Heart left ventricle (tissue), 16 donors: ENCODE measurements around the gene LSAMP. TPM values are rescaled to one million over a fixed set of nuclear protein-coding genes. Genes with fewer than 3 reads are reported as not detected.

Source experiments
- ATAC-seq, 4 donors: fragments of 200-7000 bp; cut with Tn5 transposase; one replicate each; pipeline ENCODE4 v1.9.1; 2020 to 2022; ENCODE audit warnings: moderate library complexity in 4 of 4, mild to moderate bottlenecking in 3 of 4, moderate number of reproducible peaks in 1 of 4
- DNase-seq, 5 donors: peaks; one replicate each; pipeline ENCODE4 v3.0.0-alpha.2; 2020
- H3K27ac ChIP-seq, 12 donors: fragments of 200-600 bp; sonication (generic) in 4 of 12; one replicate each; pipeline versions ENCODE4 v1.5.0 to v1.8.0; 2016 to 2022; ENCODE audit warnings: mild to moderate bottlenecking in 2 of 12
- H3K27me3 ChIP-seq, 9 donors: fragments of 200-600 bp; sonication (generic) in 2 of 9; one replicate each; pipeline versions ENCODE4 v1.5.1 to v1.8.0; 2016 to 2022; ENCODE audit warnings: mild to moderate bottlenecking in 3 of 9
- H3K36me3 ChIP-seq, 9 donors: fragments of 200-600 bp; sonication (generic) in 2 of 9; one replicate each; pipeline versions ENCODE4 v1.5.0 to v1.8.0; 2018 to 2022; ENCODE audit warnings: mild to moderate bottlenecking in 2 of 9
- H3K4me1 ChIP-seq, 12 donors: fragments of 200-600 bp; sonication (generic) in 4 of 12; one replicate each; pipeline versions ENCODE4 v1.5.0 to v1.8.0; 2016 to 2022; ENCODE audit warnings: mild to moderate bottlenecking in 3 of 12
- H3K4me3 ChIP-seq, 12 donors: fragments of 200-600 bp; sonication (generic) in 4 of 12; one replicate each; pipeline versions ENCODE4 v1.5.0 to v1.8.0; 2017 to 2022; ENCODE audit warnings: mild to moderate bottlenecking in 9 of 12, moderate library complexity in 4 of 12
- H3K9me3 ChIP-seq, 12 donors: fragments of 200-600 bp; sonication (generic) in 4 of 12; one replicate each; pipeline versions ENCODE4 v1.5.0 to v1.8.0; 2016 to 2022; ENCODE audit warnings: mild to moderate bottlenecking in 1 of 12
- CTCF ChIP-seq, 12 donors: fragments of 200-600 bp; sonication (generic) in 4 of 12; IDR thresholded peaks; one replicate each; pipeline versions ENCODE4 v1.5.0 to v1.8.0; 2018 to 2022; ENCODE audit warnings: antibody characterized with exemption in 12 of 12, mild to moderate bottlenecking in 5 of 12
- POLR2A ChIP-seq, 2 donors: fragments of 450-650 bp; IDR thresholded peaks; one replicate each; pipeline ENCODE4 v1.6.1; 2017; ENCODE audit warnings: antibody characterized with exemption in 2 of 2, mild to moderate bottlenecking in 2 of 2, moderate library complexity in 2 of 2
- WGBS, 4 donors: extraction: QIAGEN DNeasy Blood & Tissue Kit in 2 of 4; methylation state at CpG; one replicate each; pipeline versions ENCODE4 v1.1.5 to v1.1.7; 2013 to 2018; 5-methylcytosine and 5-hydroxymethylcytosine counted together
- intact Hi-C, 10 donors: fragments of 100-400 bp; cut with DNase I; formaldehyde crosslinking; loops; one replicate each; pipeline versions ENCODE4 v1.11.1 to v1.14.2; 2022
- polyA plus RNA-seq, 2 donors: library from polyadenylated mRNA; stranded (reverse); fragments of 200-250 nt; gene quantifications; one replicate each; pipeline ENCODE4 v1.2.3, GENCODE V29; 2013
- total RNA-seq, 9 donors: library from RNA; depleted of rRNA in 2 of 9; stranded (reverse); fragments of >200 nt in 2 of 9; fragmentation: NEBNext Ultra II Directional in 3 of 9; extraction: Animal tissue kit (Norgen Biotek cat#: 25700) in 3 of 9; gene quantifications; one replicate each; pipeline versions ENCODE4 v1.1.0 to v1.2.4, GENCODE V29; 2016 to 2023
- donor health status: ischemic (EF 13 %, LVEDD 7.1; RV severe dilation, severe dysfunction).
- donor health status: healthy with polysubstance abuse.
- donor health status: DM: no; HTN: yes; CAD: no.
- donor health status: DM: no; HTN: no; CAD: no.
- donor health status: ischemic (EF 25% LVEDD 6.9; RV normal size, moderate dysfunction).
- donor health status: ischemic (EF 25% LVEDD 5.7; RV mildly dilated, moderate dysfunction).
- donor health status: healthy.
- donor health status: DM: yes; HTN: yes; CAD: no.
- donor health status: ischemic (EF 35%, LVEDD 5.7; RV mildly dilated, moderate dysfunction).
- donor health status: nonischemic (EF 11% LVEDD 7.7; RV severe dilation, severe dysfunction).
- donor health status: DM: yes; HTN: yes; CAD: no.
- donor health status: PGD.
- donor health status: ischemic (EF 29% LVEDD 5.4; RV normal size, mild dysfunction).
- donor health status: nonischemic (EF 23%, LVEDD 6.1; RV moderate dilation, normal function).

The LSAMP gene
- total and polyA plus RNA-seq, 11 donors = 1.6 to 52.3 (median 7.2) TPM

- WGBS, 4 donors = 75 to 79% (median 77%) methylated on average over 2 of the region's 2 CpGs
- no peaks in the 10 kb centered on the region for H3K9me3 ChIP-seq
- intact Hi-C loops = no loop called here
- no peak for ATAC-seq
- no peaks in the 10 kb centered on the region for H3K27me3 ChIP-seq
- no peak for TF ChIP-seq POLR2A (IDR thresholded peaks at IDR 0.05)
- no peak for TF ChIP-seq CTCF (IDR thresholded peaks at IDR 0.05)
- DNase-seq = no peak
- no peaks in the 10 kb centered on the region for H3K4me1 ChIP-seq
- H3K4me3 ChIP-seq = no peak overlapping the region
- no peak overlapping the region for H3K27ac ChIP-seq
- no peaks in the 10 kb centered on the region for H3K36me3 ChIP-seq
These were observed 317.8 kb downstream of the LSAMP start for GRCh38 chr3:116127464-116127863.

GRCh38 chr3:116124166-116124565 is 321.1 kb downstream of the LSAMP start:
- no peaks in the 10 kb centered on the region for H3K27me3 ChIP-seq
- TF ChIP-seq CTCF (IDR thresholded peaks at IDR 0.05) (no peak), POLR2A (IDR thresholded peaks at IDR 0.05) (no peak)
- intact Hi-C loops = no loop called here
- no peaks in the 10 kb centered on the region for H3K4me1 ChIP-seq
- ATAC-seq (no peak), DNase-seq (no peak)
- no peak overlapping the region for H3K27ac ChIP-seq
- H3K4me3 ChIP-seq = no peak overlapping the region
- H3K36me3 ChIP-seq = no peaks in the 10 kb centered on the region
- no peaks in the 10 kb centered on the region for H3K9me3 ChIP-seq

- ATAC-seq = no peak
These were observed 326.7 kb downstream of the LSAMP start for GRCh38 chr3:116118475-116119169.

DNA sequence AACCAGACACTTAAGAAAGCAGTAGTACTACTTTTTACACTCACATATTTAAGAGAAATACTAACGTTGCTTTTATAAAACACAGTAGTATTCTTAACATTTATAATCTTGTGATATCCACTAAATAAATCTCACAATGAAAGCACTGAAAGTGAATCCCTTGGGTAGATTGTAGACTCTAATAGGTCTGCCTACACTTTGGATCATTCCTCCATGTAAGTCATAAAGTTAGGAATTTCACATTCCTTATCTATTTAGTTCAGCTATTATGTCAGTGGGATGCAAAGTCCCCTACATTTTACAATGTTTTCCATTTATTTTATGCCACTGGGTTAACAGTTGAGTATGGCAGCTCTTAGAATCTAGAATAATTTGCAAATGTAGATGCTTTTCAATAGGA is 330.7 kb downstream of the LSAMP start:
- no peaks in the 10 kb centered on the region for H3K27me3 ChIP-seq
- no peak overlapping the region for H3K27ac ChIP-seq
- TF ChIP-seq POLR2A (IDR thresholded peaks at IDR 0.05) (no peak), CTCF (IDR thresholded peaks at IDR 0.05) (no peak)
- no peak for ATAC-seq
- 67 to 79% (median 74%) methylated on average over 1 of the region's 1 CpG for WGBS, 4 donors
- H3K4me1 ChIP-seq = no peaks in the 10 kb centered on the region
- H3K4me3 ChIP-seq = no peak overlapping the region
- DNase-seq = no peak
- H3K36me3 ChIP-seq = no peaks in the 10 kb centered on the region
- no peaks in the 10 kb centered on the region for H3K9me3 ChIP-seq
- intact Hi-C loops = no loop called here

More at GRCh38 chr3:116118475-116119169, 326.7 kb downstream of the LSAMP start:
- Histone ChIP-seq H3K4me1 (no peaks in the 10 kb centered on the region), H3K4me3 (no peak overlapping the region), H3K27me3 (no peaks in the 10 kb centered on the region), H3K27ac (no peak overlapping the region), H3K36me3 (no peaks in the 10 kb centered on the region), H3K9me3 (no peaks in the 10 kb centered on the region)
- DNase-seq = no peak
- intact Hi-C loops = no loop called here
- TF ChIP-seq CTCF (IDR thresholded peaks at IDR 0.05) = no peak
- TF ChIP-seq POLR2A (IDR thresholded peaks at IDR 0.05) = no peak
- 50 to 56% (median 54%) methylated on average over 3 of the region's 3 CpGs for WGBS, 4 donors
